T47D (cell line): ENCODE data around the gene PAQR7.
A peak's percentile ranks its signal among the peaks of the same experiment; 100 is the strongest.

Experiments used
- DNase-seq, 2 experiments: peaks; one replicate each; pipeline versions ENCODE4 v3.0.0 to v3.0.0-alpha.2; 2011 to 2012; ENCODE audit warnings: low read depth in 1 of 2, low spot score in 1 of 2
- JUND ChIP-seq: IDR thresholded peaks from 2 replicates; pipeline ENCODE4 v1.6.1; 2012; ENCODE audit warnings: low read depth
- in situ Hi-C: cut with HindIII; loops from 2 replicates; pipeline ENCODE4 v1.10.0; 2016; ENCODE audit warnings: low sequenced_read_pairs, low pct_unique_long_range_greater_than_20kb

The PAQR7 gene

GRCh38 chr1:25909040-25909439, 33.5 kb upstream of the PAQR7 start:
- TF ChIP-seq JUND: no peak
- no peak for DNase-seq
- in situ Hi-C loops: no loop called here

- in situ Hi-C loops: no loop called here
- no peak for TF ChIP-seq JUND
- DNase-seq: no peak
These were observed 32.7 kb upstream of the PAQR7 start for GRCh38 chr1:25908161-25908560.

GRCh38 chr1:25907601-25908000, 32.1 kb upstream of the PAQR7 start:
- DNase-seq: no peak
- in situ Hi-C loops: no loop called here
- no peak for TF ChIP-seq JUND

GRCh38 chr1:25906644-25907300, 31.3 kb upstream of the PAQR7 start:
- in situ Hi-C loops: no loop called here
- no peak for TF ChIP-seq JUND
- DNase-seq: peak in 1 of 2 experiments; percentile 42

GRCh38 chr1:25905680-25906643, 30.5 kb upstream of the PAQR7 start, which contains the start of gene STMN1:
Gene STMN1, minus strand, starts transcription at chr1:25906419. Its CDS starts 1,743 bp downstream, at chr1:25904676.
- no peak for TF ChIP-seq JUND
- in situ Hi-C loops: no loop called here
- DNase-seq: peak; percentile 70 to 95

GRCh38 chr1:25904943-25905679, 29.6 kb upstream of the PAQR7 start:
- in situ Hi-C loops: no loop called here
- peak; percentile 65 to 94 for DNase-seq
- no peak for TF ChIP-seq JUND

GRCh38 chr1:25903986-25904385, 28.5 kb upstream of the PAQR7 start:
- DNase-seq: no peak
- in situ Hi-C loops: no loop called here
- TF ChIP-seq JUND: no peak

GRCh38 chr1:25902462-25902861, 27.0 kb upstream of the PAQR7 start:
- TF ChIP-seq JUND: no peak
- in situ Hi-C loops: no loop called here
- no peak for DNase-seq

GRCh38 chr1:25900219-25900618, 24.7 kb upstream of the PAQR7 start:
- TF ChIP-seq JUND: no peak
- in situ Hi-C loops: no loop called here
- DNase-seq: no peak

- no peak for TF ChIP-seq JUND
- no peak for DNase-seq
- in situ Hi-C loops: no loop called here
These were observed 24.3 kb upstream of the PAQR7 start for GRCh38 chr1:25899792-25900191.

- TF ChIP-seq JUND: no peak
- no peak for DNase-seq
- in situ Hi-C loops: no loop called here
These were observed 22.9 kb upstream of the PAQR7 start for GRCh38 chr1:25898223-25899015.

- in situ Hi-C loops: no loop called here
- no peak for TF ChIP-seq JUND
- no peak for DNase-seq
These were observed 22.2 kb upstream of the PAQR7 start for GRCh38 chr1:25897754-25898153.
